HCT116 (cell line): Measurements from ENCODE around the gene ZNF292. TPM values are rescaled to one million over a fixed set of nuclear protein-coding genes. Genes with fewer than 3 reads are reported as not detected.

ENCODE experiments used
- ATAC-seq: fragments of 200-7000 bp; cut with Tn5 transposase; 2 replicates; pipeline ENCODE4 v1.9.1; 2020; ENCODE audit warnings: mild to moderate bottlenecking, moderate library complexity
- BruUV-seq: library from RNA; stranded (reverse); fragments of 400-500 nt; replicated peaks from 2 replicates; lab custom pipeline; 2021; lab: Mats Ljungman, UMichigan
- CTCF ChIA-PET: fragments of 300-600 bp; sonication (Branson Sonifier 250); formaldehyde crosslinking; loops from one replicate; lab custom pipeline; 2021; ENCODE audit warnings: antibody characterized with exemption; lab: Charles Lee
- POLR2A ChIA-PET: fragments of 300-600, 350-600 bp; sonication (Branson Sonifier 250); formaldehyde crosslinking; loops from one replicate; lab custom pipeline; 2021; ENCODE audit warnings: antibody characterized with exemption; lab: Charles Lee
- RAD21 ChIA-PET, 2 experiments: fragments of 300-600 bp; sonication (Branson Sonifier 250); formaldehyde crosslinking; loops; one replicate each; lab custom pipeline; 2023; ENCODE audit warnings: low total read pairs in 2 of 2; ENCODE audit not compliant: uncharacterized antibody in 2 of 2, unreplicated experiment in 2 of 2, low non-redundant PET in 1 of 2; lab: Charles Lee
- DNase-seq: peaks from one replicate; pipeline ENCODE4 v3.0.0-alpha.2; 2010; ENCODE audit warnings: low read depth, low spot score
- H2AFZ ChIP-seq: fragments of 200-600 bp; shearing (Covaris generic), sonication (generic); 2 replicates; pipeline ENCODE4 v1.6.1; 2017; ENCODE audit warnings: low read depth, mixed run types, mixed read lengths, antibody characterized with exemption, low read length; ENCODE audit not compliant: poor library complexity, severe bottlenecking
- H3K27ac ChIP-seq: 2 replicates; pipeline ENCODE4 v1.5.1; 2012; ENCODE audit warnings: low read depth, low read length
- H3K27me3 ChIP-seq: fragments of 200-600 bp; sonication (generic); 2 replicates; pipeline ENCODE4 v1.6.1; 2016; ENCODE audit warnings: mixed run types, low read length, mixed read lengths; ENCODE audit not compliant: insufficient read depth
- H3K36me3 ChIP-seq, 2 experiments: fragments of 200-500 bp in 1 of 2; fragments of 200-600 bp in 1 of 2; sonication (Bioruptor generic) in 1 of 2; sonication (generic) in 1 of 2; 2 replicates each; pipeline versions ENCODE4 v1.5.1 to v1.6.1; 2014 to 2016; ENCODE audit warnings: low read length in 2 of 2, inconsistent platforms in 1 of 2, mixed read lengths in 1 of 2, mixed run types in 1 of 2; ENCODE audit not compliant: insufficient read depth in 2 of 2, control insufficient read depth in 1 of 2
- H3K4me1 ChIP-seq, 2 experiments: fragments of 200-600 bp in 1 of 2; sonication (generic) in 1 of 2; 2 replicates each; pipeline versions ENCODE4 v1.5.1 to v1.6.1; 2012 to 2017; ENCODE audit warnings: low read length in 2 of 2, inconsistent platforms in 1 of 2, mild to moderate bottlenecking in 1 of 2, mixed read lengths in 1 of 2, mixed run types in 1 of 2, moderate library complexity in 1 of 2; ENCODE audit not compliant: insufficient read depth in 2 of 2, control insufficient read depth in 1 of 2
- H3K4me2 ChIP-seq: fragments of 200-600 bp; sonication (generic); 2 replicates; pipeline ENCODE4 v1.6.1; 2017; ENCODE audit warnings: mixed run types, low read length, mixed read lengths
- H3K4me3 ChIP-seq, 2 experiments: fragments of 200-600 bp in 1 of 2; sonication (generic) in 1 of 2; replicated peaks in 1 of 2; 2 replicates each; pipeline ENCODE4 v1.5.1; 2011 to 2016; ENCODE audit warnings: low read length in 2 of 2, control low read depth in 1 of 2, low read depth in 1 of 2, mild to moderate bottlenecking in 1 of 2, mixed read lengths in 1 of 2, mixed run types in 1 of 2
- H3K79me2 ChIP-seq: fragments of 200-600 bp; sonication (generic); 2 replicates; pipeline ENCODE4 v1.6.1; 2017; ENCODE audit warnings: mild to moderate bottlenecking, mixed run types, low read length, moderate library complexity, mixed read lengths; ENCODE audit not compliant: insufficient read depth
- H3K9ac ChIP-seq: fragments of 200-600 bp; sonication (generic); 2 replicates; pipeline ENCODE4 v1.6.1; 2016; ENCODE audit warnings: low read length, mixed read lengths
- H3K9me2 ChIP-seq: fragments of 200-600 bp; sonication (generic), shearing (Covaris generic); 2 replicates; pipeline ENCODE4 v1.6.1; 2017; ENCODE audit warnings: mixed run types, mild to moderate bottlenecking, moderate library complexity; ENCODE audit not compliant: insufficient read depth
- H3K9me3 ChIP-seq, 2 experiments: fragments of 200-500 bp in 1 of 2; fragments of 200-600 bp in 1 of 2; sonication (Bioruptor generic) in 1 of 2; sonication (generic) in 1 of 2; 2 replicates each; pipeline ENCODE4 v1.6.1; 2014 to 2017; ENCODE audit warnings: low read length in 2 of 2, mixed read lengths in 2 of 2, inconsistent platforms in 1 of 2, low read depth in 1 of 2, mild to moderate bottlenecking in 1 of 2, mixed run types in 1 of 2, moderate library complexity in 1 of 2; ENCODE audit not compliant: control insufficient read depth in 1 of 2, insufficient read depth in 1 of 2
- H4K20me1 ChIP-seq: fragments of 200-600 bp; sonication (generic), shearing (Covaris generic); 2 replicates; pipeline ENCODE4 v1.6.1; 2017; ENCODE audit warnings: mixed run types, mild to moderate bottlenecking, moderate library complexity; ENCODE audit not compliant: insufficient read depth
- CBX3 ChIP-seq: IDR thresholded peaks from 2 replicates; pipeline ENCODE4 v1.6.1; 2012; ENCODE audit warnings: low read depth
- CTCF ChIP-seq, 3 experiments: fragments of 200-600 bp in 1 of 3; sonication (generic) in 1 of 3; IDR thresholded peaks in 2 of 3; conservative IDR thresholded peaks in 1 of 3; 2 replicates each; pipeline ENCODE4 v1.5.1; 2012 to 2017; ENCODE audit warnings: low read depth in 2 of 3, low read length in 2 of 3, antibody characterized with exemption in 1 of 3, borderline replicate concordance in 1 of 3, control low read depth in 1 of 3, mild to moderate bottlenecking in 1 of 3, mixed read lengths in 1 of 3, mixed run types in 1 of 3, moderate library complexity in 1 of 3; ENCODE audit not compliant: insufficient read depth in 1 of 3
- ELF1 ChIP-seq: IDR thresholded peaks from 2 replicates; pipeline ENCODE4 v1.6.1; 2012; ENCODE audit warnings: low read depth, borderline replicate concordance
- EZH2phosphoT487 ChIP-seq: fragments of 200-600 bp; IDR thresholded peaks from 2 replicates; pipeline ENCODE4 v1.6.1; 2018; ENCODE audit warnings: antibody characterized with exemption, borderline replicate concordance
- JUND ChIP-seq: IDR thresholded peaks from 2 replicates; pipeline ENCODE4 v1.6.1; 2012
- POLR2A ChIP-seq: IDR thresholded peaks from 2 replicates; pipeline ENCODE4 v1.7.0; 2011; ENCODE audit warnings: borderline replicate concordance; ENCODE audit not compliant: insufficient read depth, insufficient read length; ENCODE audit errors: extremely low read depth
- POLR2AphosphoS5 ChIP-seq: IDR thresholded peaks from 2 replicates; pipeline ENCODE4 v1.6.1; 2011; ENCODE audit warnings: mild to moderate bottlenecking, low read depth, low read length, moderate library complexity
- RAD21 ChIP-seq: IDR thresholded peaks from 2 replicates; pipeline ENCODE4 v1.6.1; 2012; ENCODE audit warnings: low read depth, mild to moderate bottlenecking
- SIN3A ChIP-seq: IDR thresholded peaks from 2 replicates; pipeline ENCODE4 v1.6.1; 2012; ENCODE audit warnings: low read depth
- SP1 ChIP-seq: IDR thresholded peaks from 2 replicates; pipeline ENCODE4 v1.6.1; 2012; ENCODE audit warnings: low read depth
- SRF ChIP-seq: IDR thresholded peaks from 2 replicates; pipeline ENCODE4 v1.6.1; 2012; ENCODE audit warnings: low read depth
- YY1 ChIP-seq: IDR thresholded peaks from 2 replicates; pipeline ENCODE4 v1.6.1; 2011; ENCODE audit warnings: low read length, low read depth, moderate library complexity, mild to moderate bottlenecking; ENCODE audit not compliant: insufficient replicate concordance; ENCODE audit errors: extremely low read depth
- ZFX ChIP-seq: fragments of 450-650 bp; IDR thresholded peaks from 2 replicates; pipeline ENCODE4 v1.6.1; 2017
- intact Hi-C: fragments of 100-400 bp; cut with micrococcal nuclease; formaldehyde crosslinking; loops from 2 replicates; pipeline ENCODE4 v1.10.0; 2022
- total RNA-seq: library from RNA; stranded (reverse); gene quantifications from one replicate; pipeline ENCODE4 v1.2.1, GENCODE V29; 2021; ENCODE audit not compliant: unreplicated experiment

Gene ZNF292
- total RNA-seq, 1 experiment from 2014 or later: 35.3 TPM

GRCh38 chr6:87146363-87146762, 9.0 kb upstream of the ZNF292 start:
- intact Hi-C loops: loop anchor here (10.0 kb wide), 1 partner anchor 648 kb away; no protein-coding TSS in a partner anchor
- H3K4me1 ChIP-seq: no peaks in the 10 kb centered on the region
- ChIA-PET RAD21 (no interaction called here), CTCF (no interaction called here), POLR2A (no interaction called here)
- TF ChIP-seq ZFX (no peak), POLR2A (no peak), POLR2AphosphoS5 (no peak), SP1 (no peak), CTCF (IDR thresholded peaks at IDR 0.05 in 2 of 3, conservative IDR thresholded peaks at IDR 0.05 in 1 of 3; ENCODE audit: borderline replicate concordance in 1 of 3, insufficient read depth in 1 of 3, low read depth in 2 of 3, low read length in 2 of 3) (no peak), CBX3 (no peak), SIN3A (no peak), EZH2phosphoT487 (no peak), JUND (no peak), YY1 (no peak), ELF1 (no peak), RAD21 (no peak), SRF (no peak)
- H3K4me3 ChIP-seq: no peak overlapping the region
- H3K9ac ChIP-seq: no peak overlapping the region
- no peaks in the 10 kb centered on the region for H3K9me3 ChIP-seq
- DNase-seq (no peak), ATAC-seq (no peak)
- H3K9me2 ChIP-seq: no peaks in the 10 kb centered on the region
- no peak overlapping the region for H2AFZ ChIP-seq
- no peaks in the 10 kb centered on the region for H3K36me3 ChIP-seq
- no TSS peak for BruUV-seq
- peaks cover 4% of the 10 kb centered on the region; the same call in 1 of the 2 replicates for H3K27me3 ChIP-seq
- H3K27ac ChIP-seq: no peak overlapping the region
- H4K20me1 ChIP-seq: no peaks in the 10 kb centered on the region
- no peak overlapping the region for H3K4me2 ChIP-seq
- no peaks in the 10 kb centered on the region for H3K79me2 ChIP-seq
